ENCODE measurements around the gene HSD17B8. TPM values are rescaled to one million over a fixed set of nuclear protein-coding genes. Genes with fewer than 3 reads are reported as not detected.

Gene HSD17B8
- polyA plus RNA-seq, 2 of the 4 experiments (the other 2 are of a cell fraction), result 9.5 to 16.5 TPM

DNA sequence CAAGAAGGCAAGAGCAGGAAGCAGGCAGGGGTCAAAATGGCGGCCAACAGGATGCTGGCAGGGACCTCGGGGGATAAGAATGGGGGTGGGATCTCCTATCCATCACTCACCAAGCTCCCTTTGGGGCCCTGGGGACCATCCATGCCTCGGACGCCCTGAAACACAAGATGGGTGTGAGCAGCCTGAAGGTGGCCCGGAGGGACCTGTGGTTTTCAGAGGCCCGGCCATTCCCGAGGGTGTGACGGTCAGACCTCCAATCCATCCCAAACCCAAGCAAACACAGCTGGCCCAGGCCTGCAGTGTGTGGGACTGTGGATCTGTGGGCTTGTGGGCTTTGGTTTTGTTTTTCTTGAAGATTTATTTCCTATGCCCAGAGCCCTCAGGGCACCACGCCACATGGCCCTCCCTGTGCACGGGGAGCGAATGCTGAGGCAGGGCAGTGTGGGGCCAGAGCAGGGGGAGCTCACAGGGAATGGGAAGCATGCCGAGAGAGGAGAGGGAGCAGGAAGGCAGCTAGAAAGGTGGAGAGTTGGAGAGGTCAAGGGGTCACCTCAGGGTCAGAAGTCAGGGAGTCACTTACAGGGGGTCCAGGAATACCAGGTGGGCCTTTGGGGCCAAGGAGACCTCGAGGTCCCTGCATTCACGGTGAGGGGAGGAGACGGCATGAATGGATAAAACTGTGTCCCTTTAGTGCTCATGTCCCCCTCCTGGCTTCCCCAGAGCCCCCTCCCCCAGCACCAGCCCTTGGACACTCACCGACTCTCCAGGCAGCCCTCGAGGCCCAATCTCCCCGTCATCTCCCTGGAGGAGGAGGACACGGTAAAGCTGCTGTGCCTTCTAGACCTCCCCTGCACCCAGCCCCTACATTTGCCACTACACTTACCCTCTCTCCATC lies 26.7 kb upstream of the HSD17B8 start:
- no peak overlapping the region for H3K27ac ChIP-seq
- ChIA-PET POLR2A (interaction anchor here (0.9 kb wide), 1 partner anchor 22 kb away, joined by 4 read pairs; no protein-coding TSS in a partner anchor), CTCF (interaction anchor here (1.1 to 1.2 kb wide), 3 partner anchors 13 to 59 kb away, joined by 3 read pairs; no protein-coding TSS in a partner anchor)
- H3K9me3 ChIP-seq, result no peaks in the 10 kb centered on the region
- no peak overlapping the region for H3K4me2 ChIP-seq
- no peak for DNase-seq (ENCODE audit: low read depth in 1 of 2, low spot score in 1 of 2)
- 71% methylated on average over 19 of the region's 19 CpGs for WGBS (ENCODE audit: missing lambda C conversion rate)
- FAIRE-seq, result no peak
- no peak for ATAC-seq
- no peak overlapping the region for H3K4me3 ChIP-seq
- H3K4me1 ChIP-seq, result no peaks in the 10 kb centered on the region
- no peak for TF ChIP-seq TP53 (CRISPR knock-in tag; IDR thresholded peaks at IDR 0.05)

GRCh38 chr6:33178755-33179475 lies 25.5 kb upstream of the HSD17B8 start:
- no peak overlapping the region for H3K27ac ChIP-seq
- CTCF ChIA-PET, result interaction anchor here (1.1 to 2.4 kb wide), 2 partner anchors 18 to 60 kb away, joined by 3 to 7 read pairs; no protein-coding TSS in a partner anchor
- H3K4me1 ChIP-seq, result no peaks in the 10 kb centered on the region
- no peak overlapping the region for H3K4me2 ChIP-seq
- H3K4me3 ChIP-seq, result no peak overlapping the region
- no peaks in the 10 kb centered on the region; the same call in 2 of the 3 replicates for H3K9me3 ChIP-seq
- TF ChIP-seq FOXS1 (CRISPR knock-in tag; IDR thresholded peaks at IDR 0.05), result no peak
- TF ChIP-seq EHF (CRISPR knock-in tag; IDR thresholded peaks at IDR 0.05), result no peak
- no peak for TF ChIP-seq NFE2L2 (conservative IDR thresholded peaks at IDR 0.05; ENCODE audit: low read length)
- TF ChIP-seq POLR2A (IDR thresholded peaks at IDR 0.05; ENCODE audit: low read length), result no peak
- TF ChIP-seq MAZ (IDR thresholded peaks at IDR 0.05; ENCODE audit: borderline replicate concordance, low read depth, low read length), result no peak
- TF ChIP-seq SREBF2 (IDR thresholded peaks at IDR 0.05), result no peak
- no peak for TF ChIP-seq HOXB13 (CRISPR knock-in tag; IDR thresholded peaks at IDR 0.05; ENCODE audit: low read depth)
- TF ChIP-seq RAD21 (conservative IDR thresholded peaks at IDR 0.05 in 1 of 2, IDR thresholded peaks at IDR 0.05 in 1 of 2), result no peak
- TF ChIP-seq ATOH8 (CRISPR knock-in tag; IDR thresholded peaks at IDR 0.05; ENCODE audit: low read depth), result no peak
- POLR2A ChIA-PET, result no interaction called here
- WGBS (ENCODE audit: missing lambda C conversion rate), result 51% methylated on average over 6 of the region's 10 CpGs
- ATAC-seq (no peak), DNase-seq (ENCODE audit: low read depth in 1 of 2, low spot score in 1 of 2) (no peak), FAIRE-seq (no peak)

GRCh38 chr6:33181141-33181540 lies 23.3 kb upstream of the HSD17B8 start:
- no peaks in the 10 kb centered on the region for H3K4me1 ChIP-seq
- ChIA-PET POLR2A (no interaction called here), CTCF (interaction anchor here (1.0 to 2.0 kb wide), 2 partner anchors 9 to 19 kb away, joined by 5 to 6 read pairs; no protein-coding TSS in a partner anchor)
- FAIRE-seq (no peak), DNase-seq (ENCODE audit: low read depth in 1 of 2, low spot score in 1 of 2) (no peak), ATAC-seq (no peak)
- H3K9me3 ChIP-seq, result no peaks in the 10 kb centered on the region; the same call in 2 of the 3 replicates
- no peak overlapping the region for H3K4me2 ChIP-seq
- TF ChIP-seq CTCF (IDR thresholded peaks at IDR 0.05) (no peak), CBX2 (IDR thresholded peaks at IDR 0.05; ENCODE audit: borderline replicate concordance, low read depth) (no peak), MAZ (IDR thresholded peaks at IDR 0.05; ENCODE audit: borderline replicate concordance, low read depth, low read length) (no peak), JUNB (IDR thresholded peaks at IDR 0.05) (no peak), TP53 (CRISPR knock-in tag; IDR thresholded peaks at IDR 0.05) (no peak), SREBF2 (IDR thresholded peaks at IDR 0.05) (no peak), HMGXB4 (CRISPR knock-in tag; IDR thresholded peaks at IDR 0.05; ENCODE audit: borderline replicate concordance) (no peak), POLR2A (IDR thresholded peaks at IDR 0.05; ENCODE audit: low read length) (no peak), KDM1A (IDR thresholded peaks at IDR 0.05; ENCODE audit: low read depth) (no peak)
- no peak overlapping the region for H3K27ac ChIP-seq
- no peak overlapping the region for H3K4me3 ChIP-seq
- WGBS (ENCODE audit: missing lambda C conversion rate), result 69% methylated on average over 5 of the region's 7 CpGs
